HEK293 (cell line): ENCODE results near the gene GNB1.
A peak's percentile ranks its signal among the peaks of the same experiment; 100 is the strongest.

Experiments used
- CTCF ChIA-PET: fragments of 350-600 bp; formaldehyde crosslinking; extraction: SDS; loops from one replicate; lab custom pipeline; 2021; ENCODE audit warnings: antibody characterized with exemption; lab: Yijun Ruan, JAX
- POLR2A ChIA-PET: fragments of 300-600 bp; formaldehyde crosslinking; extraction: SDS; loops from one replicate; lab custom pipeline; 2020; ENCODE audit warnings: antibody characterized with exemption, inconsistent platforms; lab: Yijun Ruan, JAX
- H3K27ac ChIP-seq: fragments of 200-500 bp; sonication (Bioruptor generic); 2 replicates; pipeline ENCODE4 v1.5.1; 2014; ENCODE audit warnings: low read depth, low read length, control low read depth, inconsistent platforms; ENCODE audit errors: extremely low read depth
- H3K36me3 ChIP-seq, 2 experiments: fragments of 200-500 bp in 1 of 2; sonication (Bioruptor generic) in 1 of 2; 1 replicate in 1 of 2; 2 replicates in 1 of 2; pipeline ENCODE4 v1.5.1; 2014 to 2017; ENCODE audit warnings: inconsistent platforms in 2 of 2, low read length in 2 of 2; ENCODE audit not compliant: control insufficient read depth in 2 of 2, insufficient read depth in 1 of 2
- H3K4me1 ChIP-seq: fragments of 200-500 bp; sonication (Bioruptor generic); 2 replicates; pipeline ENCODE4 v1.5.1; 2014; ENCODE audit warnings: mild to moderate bottlenecking, low read length, inconsistent platforms; ENCODE audit not compliant: control insufficient read depth, insufficient read depth
- H3K4me3 ChIP-seq: 2 replicates; pipeline ENCODE4 v1.5.1; 2011; ENCODE audit warnings: low read depth, mild to moderate bottlenecking, control low read depth, low read length, moderate library complexity
- H3K9me3 ChIP-seq: fragments of 200-500 bp; sonication (Bioruptor generic); 2 replicates; pipeline ENCODE4 v1.5.1; 2014; ENCODE audit warnings: low read depth, low read length, inconsistent platforms; ENCODE audit not compliant: control insufficient read depth, insufficient read depth
- EGR2 ChIP-seq: fragments of 450-650 bp; formaldehyde crosslinking; IDR thresholded peaks from 2 replicates; pipeline ENCODE4 v1.5.1; 2016; ENCODE audit warnings: low read depth, missing biosample characterization, missing genetic modification characterization
- GLIS1 ChIP-seq: fragments of 450-650 bp; formaldehyde crosslinking; IDR thresholded peaks from 2 replicates; pipeline ENCODE4 v1.5.1; 2016; ENCODE audit warnings: missing biosample characterization, missing genetic modification characterization
- GLIS2 ChIP-seq: fragments of 450-650 bp; formaldehyde crosslinking; IDR thresholded peaks from 2 replicates; pipeline ENCODE4 v1.5.1; 2016; ENCODE audit warnings: missing biosample characterization, missing genetic modification characterization
- KLF10 ChIP-seq: fragments of 450-650 bp; IDR thresholded peaks from 2 replicates; pipeline ENCODE4 v1.5.1; 2018; ENCODE audit warnings: missing biosample characterization, mild to moderate bottlenecking, missing genetic modification characterization
- PRDM1 ChIP-seq: fragments of 450-650 bp; formaldehyde crosslinking; IDR thresholded peaks from 2 replicates; pipeline ENCODE4; 2016; ENCODE audit warnings: missing biosample characterization, missing genetic modification characterization
- SCRT1 ChIP-seq: fragments of 450-650 bp; formaldehyde crosslinking; IDR thresholded peaks from 2 replicates; pipeline ENCODE4 v1.5.1; 2016; ENCODE audit warnings: missing biosample characterization, missing genetic modification characterization, borderline replicate concordance
- SP2 ChIP-seq: fragments of 450-650 bp; formaldehyde crosslinking; IDR thresholded peaks from 2 replicates; pipeline ENCODE4 v1.5.1; 2016; ENCODE audit warnings: missing biosample characterization, missing genetic modification characterization
- ZBTB1 ChIP-seq: fragments of 450-650 bp; formaldehyde crosslinking; IDR thresholded peaks from 2 replicates; pipeline ENCODE4 v1.5.1; 2016; ENCODE audit warnings: missing biosample characterization, missing genetic modification characterization
- ZFHX2 ChIP-seq: fragments of 450-650 bp; formaldehyde crosslinking; conservative IDR thresholded peaks from 2 replicates; pipeline ENCODE4 v1.5.1; 2016; ENCODE audit warnings: missing biosample characterization, missing genetic modification characterization
- ZIC2 ChIP-seq: fragments of 450-650 bp; formaldehyde crosslinking; IDR thresholded peaks from 2 replicates; pipeline ENCODE4 v1.5.1; 2016; ENCODE audit warnings: missing biosample characterization, missing genetic modification characterization
- ZNF138 ChIP-seq: fragments of 450-650 bp; formaldehyde crosslinking; IDR thresholded peaks from 2 replicates; pipeline ENCODE4 v1.5.1; 2016; ENCODE audit warnings: missing biosample characterization, missing genetic modification characterization, borderline replicate concordance
- ZNF140 ChIP-seq: fragments of 450-650 bp; formaldehyde crosslinking; IDR thresholded peaks from 2 replicates; pipeline ENCODE4 v1.5.1; 2016; ENCODE audit warnings: missing biosample characterization, missing genetic modification characterization
- ZNF18 ChIP-seq: fragments of 450-650 bp; formaldehyde crosslinking; IDR thresholded peaks from 2 replicates; pipeline ENCODE4 v1.5.1; 2016; ENCODE audit warnings: missing biosample characterization, missing genetic modification characterization
- ZNF223 ChIP-seq: fragments of 450-650 bp; formaldehyde crosslinking; IDR thresholded peaks from 2 replicates; pipeline ENCODE4 v1.5.1; 2016; ENCODE audit warnings: missing biosample characterization, missing genetic modification characterization
- ZNF280C ChIP-seq: fragments of 450-650 bp; formaldehyde crosslinking; IDR thresholded peaks from 2 replicates; pipeline ENCODE4 v1.5.1; 2016; ENCODE audit warnings: missing biosample characterization, missing genetic modification characterization
- ZNF354C ChIP-seq: fragments of 450-650 bp; formaldehyde crosslinking; IDR thresholded peaks from 2 replicates; pipeline ENCODE4 v1.5.1; 2016; ENCODE audit warnings: missing biosample characterization, missing genetic modification characterization, low read depth, borderline replicate concordance
- ZNF394 ChIP-seq: fragments of 450-650 bp; formaldehyde crosslinking; IDR thresholded peaks from 2 replicates; pipeline ENCODE4 v1.5.1; 2016; ENCODE audit warnings: missing biosample characterization, missing genetic modification characterization, mild to moderate bottlenecking, moderate library complexity, borderline replicate concordance
- ZNF555 ChIP-seq: fragments of 450-650 bp; formaldehyde crosslinking; conservative IDR thresholded peaks from 2 replicates; pipeline ENCODE4 v1.5.1; 2017; ENCODE audit warnings: missing biosample characterization, mild to moderate bottlenecking, missing genetic modification characterization, inconsistent platforms
- ZNF600 ChIP-seq: fragments of 450-650 bp; formaldehyde crosslinking; IDR thresholded peaks from 2 replicates; pipeline ENCODE4 v1.5.1; 2016; ENCODE audit warnings: missing biosample characterization, missing genetic modification characterization
- ZNF768 ChIP-seq: fragments of 450-650 bp; formaldehyde crosslinking; IDR thresholded peaks from 2 replicates; pipeline ENCODE4 v1.5.1; 2018; ENCODE audit warnings: missing biosample characterization, mild to moderate bottlenecking, missing genetic modification characterization
- TF ChIP-seq, protein P1 (sequence below): fragments of 450-650 bp; formaldehyde crosslinking; IDR thresholded peaks from 2 replicates; pipeline ENCODE4 v1.5.1; 2017; ENCODE audit warnings: missing biosample characterization, missing genetic modification characterization
- TF ChIP-seq, protein P2 (sequence below): fragments of 450-650 bp; formaldehyde crosslinking; IDR thresholded peaks from 2 replicates; pipeline ENCODE4 v1.5.1; 2017; ENCODE audit warnings: missing biosample characterization, missing genetic modification characterization
- TF ChIP-seq, protein P3 (sequence below): fragments of 450-650 bp; IDR thresholded peaks from 2 replicates; pipeline ENCODE4 v1.5.1; 2018; ENCODE audit warnings: missing biosample characterization, mild to moderate bottlenecking, missing genetic modification characterization

GNB1 gene

GRCh38 chr1:1910651-1911331 is 19.9 kb upstream of the GNB1 start:
- no peak overlapping the region for H3K27ac ChIP-seq
- no peaks in the 10 kb centered on the region; the same call in 1 of the 2 replicates for H3K4me1 ChIP-seq
- H3K9me3 ChIP-seq, result no peaks in the 10 kb centered on the region
- TF ChIP-seq ZNF354C (tag by site-specific recombination), result no peak
- TF ChIP-seq, protein P1, sequence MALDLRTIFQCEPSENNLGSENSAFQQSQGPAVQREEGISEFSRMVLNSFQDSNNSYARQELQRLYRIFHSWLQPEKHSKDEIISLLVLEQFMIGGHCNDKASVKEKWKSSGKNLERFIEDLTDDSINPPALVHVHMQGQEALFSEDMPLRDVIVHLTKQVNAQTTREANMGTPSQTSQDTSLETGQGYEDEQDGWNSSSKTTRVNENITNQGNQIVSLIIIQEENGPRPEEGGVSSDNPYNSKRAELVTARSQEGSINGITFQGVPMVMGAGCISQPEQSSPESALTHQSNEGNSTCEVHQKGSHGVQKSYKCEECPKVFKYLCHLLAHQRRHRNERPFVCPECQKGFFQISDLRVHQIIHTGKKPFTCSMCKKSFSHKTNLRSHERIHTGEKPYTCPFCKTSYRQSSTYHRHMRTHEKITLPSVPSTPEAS (tag by site-specific recombination), result no peak
- TF ChIP-seq ZNF140 (tag by site-specific recombination), result no peak
- no peak for TF ChIP-seq ZNF223 (tag by site-specific recombination)
- TF ChIP-seq ZNF555, result no peak
- TF ChIP-seq GLIS2 (tag by site-specific recombination), result 0 out of 2 replicates have a peak, but pooled peaks have one; percentile 2
- TF ChIP-seq, all 188 proteins: peak for 1
- CTCF ChIA-PET, result interaction anchor here (0.6 to 3.4 kb wide), 5 partner anchors 11 to 264 kb away, joined by 3 to 16 read pairs (median 4); no protein-coding TSS in a partner anchor
- H3K36me3 ChIP-seq, result no peaks in the 10 kb centered on the region
- POLR2A ChIA-PET, result interaction anchor here (0.5 kb wide), 1 partner anchor 108 kb away, joined by 4 read pairs; no protein-coding TSS in a partner anchor
- H3K4me3 ChIP-seq, result no peak overlapping the region

DNA sequence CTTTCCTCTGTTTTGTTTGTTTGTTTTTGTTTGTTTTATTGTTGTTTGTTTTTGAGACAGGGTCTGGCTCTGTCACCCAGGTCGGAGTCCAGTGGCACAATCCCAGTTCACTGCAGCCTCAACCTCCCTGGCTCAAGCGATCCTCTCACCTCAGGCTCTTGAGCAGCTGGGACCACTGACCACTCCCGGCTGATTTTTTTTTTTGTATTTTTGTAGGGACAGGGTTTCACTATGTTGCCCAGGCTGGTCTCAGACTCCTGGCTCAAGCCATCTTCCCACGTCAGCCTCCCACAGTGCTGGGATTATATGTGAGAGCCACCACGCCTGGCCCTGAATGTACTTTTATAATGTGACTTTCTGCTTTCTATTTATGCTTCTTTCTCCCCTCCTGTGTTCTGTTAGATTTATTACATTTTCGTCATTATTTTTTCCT is 19.2 kb upstream of the GNB1 start:
- ChIA-PET CTCF (interaction anchor here (0.6 to 3.7 kb wide), 6 partner anchors 10 to 134 kb away, joined by 4 to 16 read pairs (median 4); no protein-coding TSS in a partner anchor), POLR2A (interaction anchor here (0.6 to 1.6 kb wide), 4 partner anchors 18 to 535 kb away, joined by 3 to 4 read pairs (median 3); partner anchors contain the start of gene AURKAIP1)
- no peaks in the 10 kb centered on the region for H3K36me3 ChIP-seq
- TF ChIP-seq ZNF394 (tag by site-specific recombination), result no peak
- 0 out of 2 replicates have a peak, but pooled peaks have one; percentile 16 for TF ChIP-seq SCRT1 (tag by site-specific recombination)
- TF ChIP-seq GLIS1 (tag by site-specific recombination), result 0 out of 2 replicates have a peak, but pooled peaks have one; percentile 20
- peak; percentile 51 for TF ChIP-seq ZFHX2 (tag by site-specific recombination)
- TF ChIP-seq ZNF18, result no peak
- TF ChIP-seq EGR2 (tag by site-specific recombination), result peak; percentile 60; the same call in 1 of the 2 replicates
- no peak for TF ChIP-seq PRDM1
- peak; percentile 63; the same call in 1 of the 2 replicates for TF ChIP-seq ZNF600 (tag by site-specific recombination)
- peak; percentile 53 for TF ChIP-seq ZIC2 (tag by site-specific recombination)
- TF ChIP-seq, protein P2, sequence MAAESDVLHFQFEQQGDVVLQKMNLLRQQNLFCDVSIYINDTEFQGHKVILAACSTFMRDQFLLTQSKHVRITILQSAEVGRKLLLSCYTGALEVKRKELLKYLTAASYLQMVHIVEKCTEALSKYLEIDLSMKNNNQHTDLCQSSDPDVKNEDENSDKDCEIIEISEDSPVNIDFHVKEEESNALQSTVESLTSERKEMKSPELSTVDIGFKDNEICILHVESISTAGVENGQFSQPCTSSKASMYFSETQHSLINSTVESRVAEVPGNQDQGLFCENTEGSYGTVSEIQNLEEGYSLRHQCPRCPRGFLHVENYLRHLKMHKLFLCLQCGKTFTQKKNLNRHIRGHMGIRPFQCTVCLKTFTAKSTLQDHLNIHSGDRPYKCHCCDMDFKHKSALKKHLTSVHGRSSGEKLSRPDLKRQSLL, result peak; percentile 6; the same call in 1 of the 2 replicates
- H3K4me3 ChIP-seq, result no peak overlapping the region
- H3K4me1 ChIP-seq, result no peaks in the 10 kb centered on the region; the same call in 1 of the 2 replicates
- no peak overlapping the region for H3K27ac ChIP-seq
- H3K9me3 ChIP-seq, result no peaks in the 10 kb centered on the region

DNA sequence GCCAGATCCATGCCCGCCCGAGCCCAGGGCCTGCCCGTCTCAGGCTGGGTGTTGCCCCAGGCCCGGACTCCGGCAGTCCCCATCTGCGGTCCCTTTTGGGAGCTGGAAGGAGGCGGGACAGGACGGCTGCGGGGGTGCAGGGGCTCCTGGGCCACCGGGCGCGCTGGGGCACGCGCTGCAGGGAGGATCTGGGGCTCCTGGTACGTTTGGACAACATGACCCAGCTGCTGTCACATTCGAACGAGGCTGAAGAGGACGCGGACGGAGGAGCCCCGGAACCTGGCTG is 17.6 kb upstream of the GNB1 start:
- Histone ChIP-seq H3K4me1 (no peaks in the 10 kb centered on the region; the same call in 1 of the 2 replicates), H3K9me3 (no peaks in the 10 kb centered on the region), H3K27ac (peak overlapping the region; percentile 82), H3K4me3 (peak overlapping the region; percentile 71), H3K36me3 (no peaks in the 10 kb centered on the region)
- ChIA-PET POLR2A (interaction anchor here (0.7 to 1.9 kb wide), 7 partner anchors 14 to 533 kb away, joined by 3 to 9 read pairs (median 4); partner anchors contain the start of gene AURKAIP1), CTCF (interaction anchor here (0.6 to 4.2 kb wide), 23 partner anchors 8 to 496 kb away, joined by 3 to 23 read pairs (median 3); no protein-coding TSS in a partner anchor)
- TF ChIP-seq KLF10 (tag by site-specific recombination), result no peak
- TF ChIP-seq, protein P3, sequence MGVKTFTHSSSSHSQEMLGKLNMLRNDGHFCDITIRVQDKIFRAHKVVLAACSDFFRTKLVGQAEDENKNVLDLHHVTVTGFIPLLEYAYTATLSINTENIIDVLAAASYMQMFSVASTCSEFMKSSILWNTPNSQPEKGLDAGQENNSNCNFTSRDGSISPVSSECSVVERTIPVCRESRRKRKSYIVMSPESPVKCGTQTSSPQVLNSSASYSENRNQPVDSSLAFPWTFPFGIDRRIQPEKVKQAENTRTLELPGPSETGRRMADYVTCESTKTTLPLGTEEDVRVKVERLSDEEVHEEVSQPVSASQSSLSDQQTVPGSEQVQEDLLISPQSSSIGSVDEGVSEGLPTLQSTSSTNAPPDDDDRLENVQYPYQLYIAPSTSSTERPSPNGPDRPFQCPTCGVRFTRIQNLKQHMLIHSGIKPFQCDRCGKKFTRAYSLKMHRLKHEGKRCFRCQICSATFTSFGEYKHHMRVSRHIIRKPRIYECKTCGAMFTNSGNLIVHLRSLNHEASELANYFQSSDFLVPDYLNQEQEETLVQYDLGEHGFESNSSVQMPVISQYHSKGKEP (tag by site-specific recombination), result no peak
- no peak; the same call in 1 of the 2 replicates for TF ChIP-seq SP2 (tag by site-specific recombination)
- TF ChIP-seq ZNF138 (tag by site-specific recombination), result no peak
- no peak for TF ChIP-seq ZBTB1
- TF ChIP-seq ZNF280C, result no peak
- no peak for TF ChIP-seq ZNF768 (tag by site-specific recombination)
